HFFc6 (cell line): Measurements from ENCODE around the gene MAN2B2. TPM values are rescaled to one million over a fixed set of nuclear protein-coding genes. Genes with fewer than 3 reads are reported as not detected.

Source experiments
- DNase-seq: peaks from one replicate; pipeline ENCODE4 v3.0.0-alpha.2; 2018
- H3K27ac Mint-ChIP-seq: 2 replicates; pipeline ENCODE4 v1.8.0; 2020; ENCODE audit warnings: mild to moderate bottlenecking, mixed read lengths
- H3K27me3 Mint-ChIP-seq: 2 replicates; pipeline ENCODE4 v1.8.0; 2021; ENCODE audit warnings: mild to moderate bottlenecking, moderate library complexity, mixed read lengths; ENCODE audit not compliant: insufficient read depth
- H3K36me3 Mint-ChIP-seq: 2 replicates; pipeline ENCODE4 v1.8.0; 2021; ENCODE audit warnings: low read depth, mixed read lengths
- H3K4me1 Mint-ChIP-seq: 2 replicates; pipeline ENCODE4 v1.8.0; 2020; ENCODE audit warnings: low read depth, mixed read lengths
- H3K4me3 Mint-ChIP-seq: 2 replicates; pipeline ENCODE4 v1.8.0; 2020; ENCODE audit warnings: mild to moderate bottlenecking, moderate library complexity, mixed read lengths
- H3K9me3 Mint-ChIP-seq: 2 replicates; pipeline ENCODE4 v1.8.0; 2020; ENCODE audit warnings: mild to moderate bottlenecking, mixed read lengths
- total RNA-seq, 6 experiments: library from RNA; stranded (reverse); fragmentation: NEBNext Ultra II Directional; extraction: Animal tissue kit (Norgen Biotek cat#: 25700); gene quantifications; 2 replicates in 1 of 6; 3 replicates in 5 of 6; pipeline ENCODE4 v1.2.3, GENCODE V29; 2021
- TF ChIP-seq, protein P1 (sequence below): fragments of 200-600 bp; sonication (generic); IDR thresholded peaks from 2 replicates; pipeline ENCODE4 v1.5.0; 2021; ENCODE audit warnings: antibody characterized with exemption, mild to moderate bottlenecking

MAN2B2 gene
- total RNA-seq, 6 experiments from 2014 or later = 35.8 to 44.5 (median 40.5) TPM

- Mint-ChIP-seq H3K27me3 (peaks cover 17% of the 10 kb centered on the region), H3K9me3 (no peaks in the 10 kb centered on the region), H3K4me1 (peaks cover 8% of the 10 kb centered on the region; the same call in 1 of the 2 replicates), H3K36me3 (no peaks in the 10 kb centered on the region), H3K27ac (no peak overlapping the region), H3K4me3 (no peak overlapping the region)
- DNase-seq = no peak
- TF ChIP-seq, protein P1, sequence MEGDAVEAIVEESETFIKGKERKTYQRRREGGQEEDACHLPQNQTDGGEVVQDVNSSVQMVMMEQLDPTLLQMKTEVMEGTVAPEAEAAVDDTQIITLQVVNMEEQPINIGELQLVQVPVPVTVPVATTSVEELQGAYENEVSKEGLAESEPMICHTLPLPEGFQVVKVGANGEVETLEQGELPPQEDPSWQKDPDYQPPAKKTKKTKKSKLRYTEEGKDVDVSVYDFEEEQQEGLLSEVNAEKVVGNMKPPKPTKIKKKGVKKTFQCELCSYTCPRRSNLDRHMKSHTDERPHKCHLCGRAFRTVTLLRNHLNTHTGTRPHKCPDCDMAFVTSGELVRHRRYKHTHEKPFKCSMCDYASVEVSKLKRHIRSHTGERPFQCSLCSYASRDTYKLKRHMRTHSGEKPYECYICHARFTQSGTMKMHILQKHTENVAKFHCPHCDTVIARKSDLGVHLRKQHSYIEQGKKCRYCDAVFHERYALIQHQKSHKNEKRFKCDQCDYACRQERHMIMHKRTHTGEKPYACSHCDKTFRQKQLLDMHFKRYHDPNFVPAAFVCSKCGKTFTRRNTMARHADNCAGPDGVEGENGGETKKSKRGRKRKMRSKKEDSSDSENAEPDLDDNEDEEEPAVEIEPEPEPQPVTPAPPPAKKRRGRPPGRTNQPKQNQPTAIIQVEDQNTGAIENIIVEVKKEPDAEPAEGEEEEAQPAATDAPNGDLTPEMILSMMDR = no peak
These were observed 85.4 kb downstream of the MAN2B2 start for GRCh38 chr4:6660430-6660829.

DNA sequence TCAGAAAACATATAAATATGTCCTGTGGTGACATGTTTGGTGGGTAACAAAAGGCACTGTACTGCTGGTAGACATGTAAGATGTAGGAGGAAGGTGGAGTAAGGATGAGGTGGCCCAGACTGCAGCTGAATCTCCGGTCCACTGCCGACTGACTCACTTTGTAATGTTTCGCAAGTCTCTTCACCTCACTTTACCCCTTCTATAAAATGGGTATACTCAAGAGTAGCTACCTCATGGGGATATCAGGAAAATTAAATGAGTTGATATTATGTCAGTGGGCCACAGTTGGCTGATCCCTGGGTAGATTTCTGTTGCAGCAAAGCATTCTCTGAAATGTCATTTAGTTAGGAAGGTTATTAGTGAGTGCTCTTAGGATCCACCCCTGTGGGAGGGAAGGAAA lies 87.6 kb downstream of the MAN2B2 start:
- Mint-ChIP-seq H3K36me3 (no peaks in the 10 kb centered on the region), H3K9me3 (no peaks in the 10 kb centered on the region), H3K4me3 (no peak overlapping the region), H3K27me3 (peaks cover 17% of the 10 kb centered on the region), H3K4me1 (peaks cover 8% of the 10 kb centered on the region; the same call in 1 of the 2 replicates), H3K27ac (no peak overlapping the region)
- TF ChIP-seq, protein P1 = no peak
- no peak for DNase-seq

- peaks cover 18% of the 10 kb centered on the region for H3K4me1 Mint-ChIP-seq
- H3K27ac Mint-ChIP-seq = no peak overlapping the region
- no peak for DNase-seq
- H3K27me3 Mint-ChIP-seq = peaks cover 17% of the 10 kb centered on the region
- no peaks in the 10 kb centered on the region for H3K36me3 Mint-ChIP-seq
- no peaks in the 10 kb centered on the region for H3K9me3 Mint-ChIP-seq
- H3K4me3 Mint-ChIP-seq = peak overlapping the region; percentile 62; the same call in 1 of the 2 replicates
- TF ChIP-seq, protein P1 = no peak
These were observed 88.8 kb downstream of the MAN2B2 start for GRCh38 chr4:6663596-6664393.

DNA sequence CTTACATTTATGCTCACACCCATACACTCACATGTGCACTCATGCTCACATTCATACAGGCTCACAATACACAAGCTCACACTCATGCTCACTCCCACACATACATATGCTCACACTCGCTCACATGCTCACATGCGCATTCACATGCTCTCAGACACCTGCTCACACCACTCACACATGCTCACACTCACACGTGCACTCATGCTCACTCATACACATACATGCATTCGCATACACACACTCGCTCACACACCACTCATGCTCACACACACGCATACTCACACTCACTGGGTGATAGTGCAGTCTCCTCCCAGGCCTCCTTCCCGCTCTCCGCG lies 90.3 kb downstream of the MAN2B2 start:
- H3K4me1 Mint-ChIP-seq = peaks cover 16% of the 10 kb centered on the region
- H3K36me3 Mint-ChIP-seq = peaks cover 4% of the 10 kb centered on the region; the same call in 1 of the 2 replicates
- H3K27ac Mint-ChIP-seq = no peak overlapping the region
- TF ChIP-seq, protein P1 = no peak
- H3K27me3 Mint-ChIP-seq = peaks cover 14% of the 10 kb centered on the region
- H3K9me3 Mint-ChIP-seq = no peaks in the 10 kb centered on the region
- no peak overlapping the region for H3K4me3 Mint-ChIP-seq
- DNase-seq = no peak

DNA sequence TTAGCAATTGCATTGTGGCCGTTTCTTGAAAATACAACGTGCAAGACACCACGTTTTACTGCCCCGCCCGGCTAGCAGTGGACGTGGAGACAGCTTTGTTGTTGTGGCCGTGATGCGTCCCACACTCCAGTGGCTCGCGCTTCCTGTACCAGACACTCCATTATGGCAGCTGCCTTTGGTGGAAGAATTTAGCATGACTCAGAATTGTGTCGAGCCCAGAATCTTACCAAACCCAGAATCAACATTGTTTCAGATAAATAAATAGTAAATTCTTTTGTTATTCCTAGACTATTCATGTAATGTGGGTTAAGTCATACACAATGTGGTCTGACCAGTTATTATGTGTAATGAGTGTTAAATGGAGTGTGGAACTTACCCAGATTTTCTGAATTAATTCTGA lies 93.4 kb downstream of the MAN2B2 start:
- no peaks in the 10 kb centered on the region; the same call in 1 of the 2 replicates for H3K9me3 Mint-ChIP-seq
- peaks cover 18% of the 10 kb centered on the region for H3K4me1 Mint-ChIP-seq
- peak; percentile 43 for DNase-seq
- peaks cover 5% of the 10 kb centered on the region for H3K27me3 Mint-ChIP-seq
- TF ChIP-seq, protein P1 = no peak
- no peak overlapping the region for H3K4me3 Mint-ChIP-seq
- H3K36me3 Mint-ChIP-seq = peaks cover 4% of the 10 kb centered on the region; the same call in 1 of the 2 replicates
- H3K27ac Mint-ChIP-seq = no peak overlapping the region
